B cell (primary cell): Measurements from ENCODE around the gene DGUOK. TPM values are rescaled to one million over a fixed set of nuclear protein-coding genes. Genes with fewer than 3 reads are reported as not detected.

Experiments
- ATAC-seq: fragments of 200-7000 bp; cut with Tn5 transposase; one replicate; pipeline ENCODE4 v1.10.0; 2021; ENCODE audit warnings: low read depth, mild to moderate bottlenecking, moderate number of reproducible peaks, moderate library complexity
- CTCF ChIA-PET: fragments of 350-600 bp; sonication (Branson Sonifier 250); formaldehyde crosslinking; loops from one replicate; lab custom pipeline; 2021; ENCODE audit warnings: antibody characterized with exemption, inconsistent platforms; lab: Charles Lee
- POLR2A ChIA-PET: fragments of 350-600 bp; sonication (Branson Sonifier 250); formaldehyde crosslinking; loops from one replicate; lab custom pipeline; 2021; ENCODE audit warnings: antibody characterized with exemption; lab: Charles Lee
- DNase-seq: peaks from one replicate; pipeline ENCODE4 v3.0.0; 2013
- H2AFZ ChIP-seq: 2 replicates; pipeline ENCODE4 v1.6.1; 2012; ENCODE audit warnings: mild to moderate bottlenecking, low read depth, low read length; ENCODE audit not compliant: insufficient read depth, poor library complexity, severe bottlenecking
- H3K27ac ChIP-seq, 2 donors: 1 replicate in 1 of 2; 2 replicates in 1 of 2; pipeline ENCODE4 v1.5.1; 2012 to 2013; ENCODE audit warnings: low read length in 2 of 2, mild to moderate bottlenecking in 2 of 2, moderate library complexity in 1 of 2
- H3K27me3 ChIP-seq, 4 experiments: fragments of 200-600 bp in 1 of 4; sonication (generic) in 1 of 4; replicated peaks in 1 of 4; 1 replicate in 2 of 4; 2 replicates in 2 of 4; pipeline versions ENCODE4 v1.6.1 to v1.7.0; 2013 to 2016; ENCODE audit warnings: low read length in 3 of 4, mild to moderate bottlenecking in 2 of 4, mixed read lengths in 1 of 4, moderate library complexity in 1 of 4; ENCODE audit not compliant: insufficient read depth in 4 of 4, control insufficient read depth in 3 of 4; ENCODE audit errors: control extremely low read depth in 1 of 4
- H3K36me3 ChIP-seq, 2 experiments: replicated peaks in 1 of 2; 1 replicate in 1 of 2; 2 replicates in 1 of 2; pipeline versions ENCODE4 v1.6.1 to v1.7.1; 2013; ENCODE audit warnings: low read length in 1 of 2; ENCODE audit not compliant: insufficient read depth in 2 of 2, control insufficient read depth in 1 of 2; ENCODE audit errors: control extremely low read depth in 1 of 2, extremely low read depth in 1 of 2
- H3K4me1 ChIP-seq, 2 donors: fragments of 200-600 bp in 1 of 2; sonication (generic) in 1 of 2; 1 replicate in 1 of 2; 2 replicates in 1 of 2; pipeline versions ENCODE4 v1.5.1 to v1.6.1; 2013 to 2017; ENCODE audit warnings: low read length in 2 of 2; ENCODE audit not compliant: control insufficient read depth in 2 of 2, insufficient read depth in 2 of 2
- H3K4me2 ChIP-seq: replicated peaks from 2 replicates; pipeline ENCODE3; 2012; ENCODE audit warnings: mild to moderate bottlenecking, low read depth, low read length; ENCODE audit not compliant: poor library complexity, severe bottlenecking
- H3K4me3 ChIP-seq, 5 experiments: fragments of 200-600 bp in 1 of 5; sonication (generic) in 1 of 5; 1 replicate in 3 of 5; 2 replicates in 2 of 5; pipeline versions ENCODE4 v1.5.1 to v1.7.0; 2011 to 2016; ENCODE audit warnings: low read length in 4 of 5, mild to moderate bottlenecking in 4 of 5, low read depth in 2 of 5, control low read depth in 1 of 5, moderate library complexity in 1 of 5; ENCODE audit not compliant: insufficient read depth in 1 of 5; ENCODE audit errors: control extremely low read depth in 1 of 5, extremely low read depth in 1 of 5
- H3K79me2 ChIP-seq: fragments of 200-600 bp; sonication (generic); one replicate; pipeline ENCODE4 v1.6.0; 2016; ENCODE audit warnings: low read length; ENCODE audit not compliant: control insufficient read depth, insufficient read depth
- H3K9ac ChIP-seq: fragments of 200-600 bp; sonication (generic); 2 replicates; pipeline ENCODE4 v1.6.1; 2017; ENCODE audit warnings: mild to moderate bottlenecking, low read length, moderate library complexity
- H3K9me3 ChIP-seq, 3 donors: one replicate each; pipeline versions ENCODE4 v1.6.1 to v1.7.1; 2013; ENCODE audit warnings: low read length in 2 of 3; ENCODE audit not compliant: control insufficient read depth in 2 of 3, insufficient read depth in 1 of 3; ENCODE audit errors: control extremely low read depth in 1 of 3
- H4K20me1 ChIP-seq: 2 replicates; pipeline ENCODE4 v1.6.0; 2012; ENCODE audit warnings: mild to moderate bottlenecking, low read length; ENCODE audit not compliant: insufficient read depth, control insufficient read depth, poor library complexity, severe bottlenecking
- H3K27ac Mint-ChIP-seq: one replicate; pipeline ENCODE4 v1.8.0; 2021; ENCODE audit warnings: mixed read lengths
- H3K27me3 Mint-ChIP-seq: one replicate; pipeline ENCODE4 v1.8.0; 2021; ENCODE audit warnings: mixed read lengths
- H3K4me1 Mint-ChIP-seq: one replicate; pipeline ENCODE4 v1.8.0; 2021; ENCODE audit warnings: mixed read lengths
- H3K4me3 Mint-ChIP-seq: one replicate; pipeline ENCODE4 v1.8.0; 2021; ENCODE audit warnings: mixed read lengths
- H3K9me3 Mint-ChIP-seq: one replicate; pipeline ENCODE4 v1.8.0; 2022; ENCODE audit warnings: mixed read lengths; ENCODE audit not compliant: insufficient read depth
- EZH2 ChIP-seq: IDR thresholded peaks from 2 replicates; pipeline ENCODE4 v1.6.1; 2012; ENCODE audit warnings: borderline replicate concordance, low read depth, mild to moderate bottlenecking, moderate library complexity, low read length; ENCODE audit not compliant: insufficient read depth, poor library complexity, severe bottlenecking
- WGBS: methylation state at CpG from one replicate; pipeline ENCODE4 v1.1.5; 2013; ENCODE audit warnings: missing lambda C conversion rate; ENCODE audit not compliant: insufficient coverage; 5-methylcytosine and 5-hydroxymethylcytosine counted together
- intact Hi-C: fragments of 100-400 bp; cut with micrococcal nuclease; formaldehyde crosslinking; loops from one replicate; pipeline ENCODE4 v1.10.0; 2022
- polyA plus RNA-seq: library from polyadenylated mRNA; depleted of rRNA; stranded (reverse); fragments of >200 nt; gene quantifications from 2 replicates; pipeline ENCODE4 v1.2.3, GENCODE V29; 2012
- total RNA-seq, 2 donors: library from RNA; stranded (reverse); fragments of 120-200 nt in 1 of 2; gene quantifications; 1 replicate in 1 of 2; 2 replicates in 1 of 2; pipeline versions ENCODE4 v1.2.3 to v1.2.4, GENCODE V29; 2013 to 2022
- TF ChIP-seq, protein P1 (sequence below): fragments of 200-600 bp; IDR thresholded peaks from one replicate; pipeline ENCODE4 v1.8.0; 2022; ENCODE audit warnings: antibody characterized with exemption, mild to moderate bottlenecking

The DGUOK gene
- total and polyA plus RNA-seq, 2 donors (not counting 1 experiment from before 2014, with no cell fraction given) = 61.7 to 81.5 TPM

DNA sequence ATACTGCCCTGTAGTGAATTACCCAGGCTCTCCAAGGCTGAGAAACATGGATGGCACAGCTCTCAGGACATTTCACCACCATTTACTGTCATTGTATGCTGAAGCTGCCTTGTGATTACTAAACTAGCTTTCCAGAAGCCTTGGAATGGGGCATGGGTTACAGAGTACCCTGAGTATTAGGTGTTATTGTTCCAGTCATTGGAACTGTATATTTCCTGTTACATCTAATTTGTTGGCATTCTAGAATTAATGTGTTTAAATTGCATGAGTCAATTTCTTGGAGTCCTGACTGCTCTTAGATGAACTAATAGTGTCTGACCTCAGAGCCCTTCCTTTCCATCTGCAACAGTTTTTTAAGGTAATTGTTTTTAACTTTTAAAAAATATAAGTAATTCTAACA is 9.0 kb downstream of the DGUOK start:
- no peaks in the 10 kb centered on the region for H3K27me3 Mint-ChIP-seq
- peaks cover 0 to 12% of the 10 kb centered on the region in 2 donors for H3K4me1 ChIP-seq
- CTCF ChIA-PET = interaction anchor here (1.0 kb wide), 1 partner anchor 27 kb away, joined by 4 read pairs; no protein-coding TSS in a partner anchor

DNA sequence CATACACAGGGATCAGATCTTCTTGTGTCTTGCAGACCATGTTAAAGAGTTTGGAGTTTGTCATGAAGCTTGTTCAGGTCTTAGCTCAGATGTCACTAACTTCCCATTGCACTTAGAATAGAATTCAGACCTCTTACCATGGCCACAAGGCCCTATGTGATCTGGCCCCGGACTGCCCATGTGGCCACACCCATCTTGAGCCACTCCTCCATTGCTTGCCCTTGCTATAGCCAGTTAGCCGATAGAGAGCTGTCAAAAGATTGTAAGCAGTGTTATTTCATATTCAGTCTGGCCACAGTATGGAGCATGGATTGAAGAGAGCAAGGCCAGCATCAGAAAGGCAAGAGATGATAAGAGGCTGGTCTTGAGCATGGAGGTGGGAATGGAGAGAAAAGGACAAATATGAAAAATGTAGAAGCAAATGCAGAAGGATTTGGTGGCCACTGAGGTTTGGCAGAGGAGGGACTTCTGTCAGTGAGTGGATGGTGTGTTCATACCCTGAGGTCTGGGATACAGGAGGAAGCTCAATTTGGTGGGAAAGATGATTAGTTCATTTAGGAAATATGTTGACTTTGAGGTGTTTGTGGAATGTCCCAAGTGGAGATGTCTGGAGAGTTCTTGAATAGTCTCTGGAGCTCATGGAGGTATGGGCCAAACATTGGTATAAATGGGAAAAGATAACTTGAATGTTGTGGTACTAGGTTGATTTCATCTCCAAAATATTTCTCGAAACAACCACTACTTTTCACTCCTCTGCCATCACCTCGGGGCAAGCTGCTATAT is 10.6 kb downstream of the DGUOK start:
- no peaks in the 10 kb centered on the region for H3K27me3 Mint-ChIP-seq
- no peaks in the 10 kb centered on the region for H3K9me3 ChIP-seq
- peaks cover 92% of the 10 kb centered on the region for H3K79me2 ChIP-seq
- peaks cover 11 to 63% of the 10 kb centered on the region in 2 experiments for H3K36me3 ChIP-seq
- TF ChIP-seq, protein P1, sequence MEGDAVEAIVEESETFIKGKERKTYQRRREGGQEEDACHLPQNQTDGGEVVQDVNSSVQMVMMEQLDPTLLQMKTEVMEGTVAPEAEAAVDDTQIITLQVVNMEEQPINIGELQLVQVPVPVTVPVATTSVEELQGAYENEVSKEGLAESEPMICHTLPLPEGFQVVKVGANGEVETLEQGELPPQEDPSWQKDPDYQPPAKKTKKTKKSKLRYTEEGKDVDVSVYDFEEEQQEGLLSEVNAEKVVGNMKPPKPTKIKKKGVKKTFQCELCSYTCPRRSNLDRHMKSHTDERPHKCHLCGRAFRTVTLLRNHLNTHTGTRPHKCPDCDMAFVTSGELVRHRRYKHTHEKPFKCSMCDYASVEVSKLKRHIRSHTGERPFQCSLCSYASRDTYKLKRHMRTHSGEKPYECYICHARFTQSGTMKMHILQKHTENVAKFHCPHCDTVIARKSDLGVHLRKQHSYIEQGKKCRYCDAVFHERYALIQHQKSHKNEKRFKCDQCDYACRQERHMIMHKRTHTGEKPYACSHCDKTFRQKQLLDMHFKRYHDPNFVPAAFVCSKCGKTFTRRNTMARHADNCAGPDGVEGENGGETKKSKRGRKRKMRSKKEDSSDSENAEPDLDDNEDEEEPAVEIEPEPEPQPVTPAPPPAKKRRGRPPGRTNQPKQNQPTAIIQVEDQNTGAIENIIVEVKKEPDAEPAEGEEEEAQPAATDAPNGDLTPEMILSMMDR = no peak
- TF ChIP-seq EZH2 = no peak
- ATAC-seq = no peak
- H3K27ac Mint-ChIP-seq = no peak overlapping the region
- peaks cover 49% of the 10 kb centered on the region for H3K4me1 Mint-ChIP-seq
- H3K9ac ChIP-seq = no peak overlapping the region
- H3K27me3 ChIP-seq = no peaks in the 10 kb centered on the region
- WGBS = 100% methylated on average over 1 of the region's 4 CpGs
- intact Hi-C loops = no loop called here
- H3K27ac ChIP-seq = no peak overlapping the region
- no peak overlapping the region for H3K4me3 Mint-ChIP-seq
- no peaks in the 10 kb centered on the region for H3K9me3 Mint-ChIP-seq
- no peak overlapping the region for H2AFZ ChIP-seq
- ChIA-PET POLR2A (interaction anchor here (1.1 kb wide), 1 partner anchor 29 kb away, joined by 3 read pairs; no protein-coding TSS in a partner anchor), CTCF (interaction anchor here (1.2 kb wide), 1 partner anchor 51 kb away, joined by 5 read pairs; no protein-coding TSS in a partner anchor)
- H3K4me1 ChIP-seq = peaks cover 0 to 12% of the 10 kb centered on the region in 2 donors
- H4K20me1 ChIP-seq = peaks cover 70% of the 10 kb centered on the region
- no peak overlapping the region for H3K4me2 ChIP-seq
- DNase-seq = no peak
- no peak overlapping the region for H3K4me3 ChIP-seq

More for the DNA sequence above, 9.0 kb downstream of the DGUOK start:
- Histone ChIP-seq H3K27ac (no peak overlapping the region), H3K4me3 (no peak overlapping the region), H2AFZ (no peak overlapping the region), H3K4me2 (no peak overlapping the region), H3K9ac (no peak overlapping the region), H3K27me3 (no peaks in the 10 kb centered on the region), H3K79me2 (peaks cover 96% of the 10 kb centered on the region), H3K9me3 (no peaks in the 10 kb centered on the region), H4K20me1 (peaks cover 68% of the 10 kb centered on the region), H3K36me3 (peaks cover 11 to 63% of the 10 kb centered on the region in 2 experiments)
- Mint-ChIP-seq H3K4me1 (peaks cover 56% of the 10 kb centered on the region), H3K9me3 (no peaks in the 10 kb centered on the region), H3K27ac (no peak overlapping the region), H3K4me3 (no peak overlapping the region)
- POLR2A ChIA-PET = no interaction called here
- DNase-seq = no peak
- TF ChIP-seq, protein P1 = no peak
- TF ChIP-seq EZH2 = no peak
- intact Hi-C loops = no loop called here
- no peak for ATAC-seq
